Ovary (tissue), 3 donors: Measurements from ENCODE around the gene UST.

ENCODE experiments used
- CTCF ChIP-seq, 3 donors: fragments of 450-650 bp in 2 of 3; fragments of 200-600 bp in 1 of 3; IDR thresholded peaks; one replicate each; pipeline versions ENCODE4 v1.5.1 to v1.8.0; 2016 to 2022; ENCODE audit warnings: antibody characterized with exemption in 3 of 3, mild to moderate bottlenecking in 1 of 3
- EP300 ChIP-seq: sonication (generic); formaldehyde crosslinking; IDR thresholded peaks from one replicate; pipeline ENCODE4 v1.6.1; 2017; ENCODE audit warnings: antibody characterized with exemption
- POLR2A ChIP-seq: fragments of 450-650 bp; IDR thresholded peaks from one replicate; pipeline ENCODE4 v1.6.1; 2017; ENCODE audit warnings: antibody characterized with exemption, mild to moderate bottlenecking, moderate library complexity
- donor health status: DM: no; HTN: no; CAD: no.

GRCh38 chr6:148932208-148932607 is 185.4 kb downstream of the UST start:
- TF ChIP-seq CTCF (IDR thresholded peaks at IDR 0.05), result no peak
- no peak for TF ChIP-seq EP300
- TF ChIP-seq POLR2A, result no peak
